HepG2 (cell line): Measurements from ENCODE around the gene ARHGEF40. TPM values are rescaled to one million over a fixed set of nuclear protein-coding genes. Genes with fewer than 3 reads are reported as not detected.

ENCODE experiments used
- DZIP1 ChIP-seq: sonication (generic); formaldehyde crosslinking; IDR thresholded peaks from 2 replicates; pipeline ENCODE4 v1.5.0; 2020; ENCODE audit warnings: mild to moderate bottlenecking, missing genetic modification reagents
- GMEB2 ChIP-seq: IDR thresholded peaks from 2 replicates; pipeline ENCODE4 v1.6.1; 2016; ENCODE audit warnings: missing biosample characterization, missing genetic modification reagents, low read depth
- MAFF ChIP-seq: IDR thresholded peaks from 2 replicates; pipeline ENCODE4 v1.6.1; 2011; ENCODE audit warnings: low read depth, low read length, improper control_type of control experiment
- MEIS2 ChIP-seq: sonication (generic); formaldehyde crosslinking; IDR thresholded peaks from 2 replicates; pipeline ENCODE4 v1.9.0; 2021; ENCODE audit warnings: mild to moderate bottlenecking, missing genetic modification reagents
- RCOR2 ChIP-seq: IDR thresholded peaks from 2 replicates; pipeline ENCODE4 v1.6.1; 2016; ENCODE audit warnings: missing biosample characterization, missing genetic modification reagents
- ZBTB10 ChIP-seq: sonication (generic); formaldehyde crosslinking; IDR thresholded peaks from 2 replicates; pipeline ENCODE4 v1.4.0; 2020; ENCODE audit warnings: missing genetic modification reagents, borderline replicate concordance
- ZEB1 ChIP-seq: IDR thresholded peaks from 2 replicates; pipeline ENCODE4 v1.6.1; 2012; ENCODE audit warnings: mild to moderate bottlenecking, low read depth, inconsistent platforms; ENCODE audit not compliant: insufficient replicate concordance
- ZFP82 ChIP-seq: sonication (generic); formaldehyde crosslinking; IDR thresholded peaks from 2 replicates; pipeline ENCODE4 v1.5.1; 2020; ENCODE audit warnings: mild to moderate bottlenecking, missing genetic modification reagents, borderline replicate concordance
- ZNF235 ChIP-seq: sonication (generic); formaldehyde crosslinking; IDR thresholded peaks from 2 replicates; pipeline ENCODE4 v1.8.1; 2023; ENCODE audit warnings: mild to moderate bottlenecking, missing genetic modification reagents, borderline replicate concordance
- ZNF256 ChIP-seq: sonication (generic); formaldehyde crosslinking; conservative IDR thresholded peaks from 2 replicates; pipeline ENCODE4 v1.4.0; 2020; ENCODE audit warnings: missing genetic modification reagents
- polyA plus RNA-seq, 8 experiments: library from polyadenylated mRNA; depleted of rRNA in 3 of 8; stranded (reverse) in 7 of 8; unstranded in 1 of 8; fragments of >200 nt; fragmentation: Illumina TruSeq in 4 of 8; extraction: Trizol in 4 of 8; gene quantifications; 2 replicates each; pipeline versions ENCODE4 v1.2.1 to v1.2.3, GENCODE V29; 2011 to 2016; ENCODE audit warnings: low read depth in 4 of 8, missing spikeins in 1 of 8, mixed read lengths in 1 of 8; ENCODE audit not compliant: insufficient read depth in 1 of 8
- total RNA-seq, 5 experiments: library from RNA; depleted of rRNA; stranded (reverse); fragments of >200 nt; fragmentation: Illumina TruSeq; extraction: Trizol; gene quantifications; 2 replicates each; pipeline ENCODE4 v1.2.3, GENCODE V29; 2016; ENCODE audit warnings: low read depth in 1 of 5
- TF ChIP-seq, protein P1 (sequence below), 2 experiments: sonication (generic) in 1 of 2; formaldehyde crosslinking in 1 of 2; IDR thresholded peaks; 2 replicates each; pipeline versions ENCODE4 v1.6.1 to v1.9.0; 2014 to 2022; ENCODE audit warnings: antibody characterized with exemption in 1 of 2, borderline replicate concordance in 1 of 2, inconsistent platforms in 1 of 2, low read depth in 1 of 2, missing genetic modification reagents in 1 of 2
- TF ChIP-seq, protein P2 (sequence below): sonication (generic); formaldehyde crosslinking; IDR thresholded peaks from 2 replicates; pipeline ENCODE4 v1.9.0; 2021; ENCODE audit warnings: missing genetic modification reagents, mild to moderate bottlenecking, borderline replicate concordance

The ARHGEF40 gene
- total and polyA plus RNA-seq, 2 of the 13 experiments (the other 11 are each of a cell fraction or from before 2014, with no cell fraction given): 28.1 to 78.1 TPM

GRCh38 chr14:21102521-21103410 is 32.7 kb downstream of the ARHGEF40 start (continued):
- TF ChIP-seq, protein P1, sequence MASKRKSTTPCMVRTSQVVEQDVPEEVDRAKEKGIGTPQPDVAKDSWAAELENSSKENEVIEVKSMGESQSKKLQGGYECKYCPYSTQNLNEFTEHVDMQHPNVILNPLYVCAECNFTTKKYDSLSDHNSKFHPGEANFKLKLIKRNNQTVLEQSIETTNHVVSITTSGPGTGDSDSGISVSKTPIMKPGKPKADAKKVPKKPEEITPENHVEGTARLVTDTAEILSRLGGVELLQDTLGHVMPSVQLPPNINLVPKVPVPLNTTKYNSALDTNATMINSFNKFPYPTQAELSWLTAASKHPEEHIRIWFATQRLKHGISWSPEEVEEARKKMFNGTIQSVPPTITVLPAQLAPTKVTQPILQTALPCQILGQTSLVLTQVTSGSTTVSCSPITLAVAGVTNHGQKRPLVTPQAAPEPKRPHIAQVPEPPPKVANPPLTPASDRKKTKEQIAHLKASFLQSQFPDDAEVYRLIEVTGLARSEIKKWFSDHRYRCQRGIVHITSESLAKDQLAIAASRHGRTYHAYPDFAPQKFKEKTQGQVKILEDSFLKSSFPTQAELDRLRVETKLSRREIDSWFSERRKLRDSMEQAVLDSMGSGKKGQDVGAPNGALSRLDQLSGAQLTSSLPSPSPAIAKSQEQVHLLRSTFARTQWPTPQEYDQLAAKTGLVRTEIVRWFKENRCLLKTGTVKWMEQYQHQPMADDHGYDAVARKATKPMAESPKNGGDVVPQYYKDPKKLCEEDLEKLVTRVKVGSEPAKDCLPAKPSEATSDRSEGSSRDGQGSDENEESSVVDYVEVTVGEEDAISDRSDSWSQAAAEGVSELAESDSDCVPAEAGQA (IDR thresholded peaks at IDR 0.05; ENCODE audit: low read depth): no peak
- TF ChIP-seq, protein P1 (CRISPR knock-in tag; IDR thresholded peaks at IDR 0.05; ENCODE audit: borderline replicate concordance): no peak; the same call in 1 of the 2 replicates
- peak; percentile 46; the same call in 1 of the 2 replicates for TF ChIP-seq MAFF
- no peak for TF ChIP-seq ZBTB10 (CRISPR knock-in tag)
- no peak for TF ChIP-seq MEIS2
- TF ChIP-seq DZIP1 (CRISPR knock-in tag): no peak
- TF ChIP-seq ZEB1: no peak
- no peak for TF ChIP-seq GMEB2 (CRISPR knock-in tag)
- TF ChIP-seq ZFP82: no peak
- TF ChIP-seq ZNF235 (CRISPR knock-in tag): no peak
- TF ChIP-seq ZNF256 (CRISPR knock-in tag): no peak
- no peak for TF ChIP-seq RCOR2 (CRISPR knock-in tag)
- TF ChIP-seq, protein P2, sequence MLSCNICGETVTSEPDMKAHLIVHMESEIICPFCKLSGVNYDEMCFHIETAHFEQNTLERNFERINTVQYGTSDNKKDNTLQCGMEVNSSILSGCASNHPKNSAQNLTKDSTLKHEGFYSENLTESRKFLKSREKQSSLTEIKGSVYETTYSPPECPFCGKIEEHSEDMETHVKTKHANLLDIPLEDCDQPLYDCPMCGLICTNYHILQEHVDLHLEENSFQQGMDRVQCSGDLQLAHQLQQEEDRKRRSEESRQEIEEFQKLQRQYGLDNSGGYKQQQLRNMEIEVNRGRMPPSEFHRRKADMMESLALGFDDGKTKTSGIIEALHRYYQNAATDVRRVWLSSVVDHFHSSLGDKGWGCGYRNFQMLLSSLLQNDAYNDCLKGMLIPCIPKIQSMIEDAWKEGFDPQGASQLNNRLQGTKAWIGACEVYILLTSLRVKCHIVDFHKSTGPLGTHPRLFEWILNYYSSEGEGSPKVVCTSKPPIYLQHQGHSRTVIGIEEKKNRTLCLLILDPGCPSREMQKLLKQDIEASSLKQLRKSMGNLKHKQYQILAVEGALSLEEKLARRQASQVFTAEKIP: no peak
